ENCODE data around the gene FKBP5.

DNA sequence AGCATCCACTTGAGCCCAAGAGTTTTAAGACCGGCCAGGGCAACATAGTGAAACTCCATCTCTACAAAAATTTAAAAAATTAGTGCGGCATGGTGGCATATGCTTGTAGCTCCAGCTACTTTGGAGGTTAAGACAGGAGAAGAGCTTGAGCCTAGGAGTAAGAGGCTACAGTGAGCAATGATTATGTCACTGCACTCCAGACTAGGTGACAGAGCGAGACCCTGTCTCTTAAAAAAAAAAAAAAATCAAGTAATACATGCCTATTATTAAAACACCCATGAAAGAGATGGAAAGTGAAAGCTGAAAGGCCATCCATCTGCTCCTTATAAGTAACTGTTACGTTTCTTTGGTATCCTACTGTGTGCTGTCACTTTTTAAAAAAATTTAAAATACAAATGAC lies 66.4 kb downstream of the FKBP5 start:
- TF ChIP-seq, protein P1, sequence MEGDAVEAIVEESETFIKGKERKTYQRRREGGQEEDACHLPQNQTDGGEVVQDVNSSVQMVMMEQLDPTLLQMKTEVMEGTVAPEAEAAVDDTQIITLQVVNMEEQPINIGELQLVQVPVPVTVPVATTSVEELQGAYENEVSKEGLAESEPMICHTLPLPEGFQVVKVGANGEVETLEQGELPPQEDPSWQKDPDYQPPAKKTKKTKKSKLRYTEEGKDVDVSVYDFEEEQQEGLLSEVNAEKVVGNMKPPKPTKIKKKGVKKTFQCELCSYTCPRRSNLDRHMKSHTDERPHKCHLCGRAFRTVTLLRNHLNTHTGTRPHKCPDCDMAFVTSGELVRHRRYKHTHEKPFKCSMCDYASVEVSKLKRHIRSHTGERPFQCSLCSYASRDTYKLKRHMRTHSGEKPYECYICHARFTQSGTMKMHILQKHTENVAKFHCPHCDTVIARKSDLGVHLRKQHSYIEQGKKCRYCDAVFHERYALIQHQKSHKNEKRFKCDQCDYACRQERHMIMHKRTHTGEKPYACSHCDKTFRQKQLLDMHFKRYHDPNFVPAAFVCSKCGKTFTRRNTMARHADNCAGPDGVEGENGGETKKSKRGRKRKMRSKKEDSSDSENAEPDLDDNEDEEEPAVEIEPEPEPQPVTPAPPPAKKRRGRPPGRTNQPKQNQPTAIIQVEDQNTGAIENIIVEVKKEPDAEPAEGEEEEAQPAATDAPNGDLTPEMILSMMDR (IDR thresholded peaks at IDR 0.05), result no peak
- TF ChIP-seq POLR2AphosphoS5 (IDR thresholded peaks at IDR 0.05), result no peak
- TF ChIP-seq POLR2A (IDR thresholded peaks at IDR 0.05), result no peak
